ENCODE results near the gene SRSF11.

SRSF11 gene

GRCh38 chr1:70222716-70223235 lies 1.6 kb downstream of the SRSF11 start:
- no peak for DNase-seq (ENCODE audit: low read depth)

- DNase-seq (ENCODE audit: low read depth) = no peak
Measured at GRCh38 chr1:70224954-70225353, 3.8 kb downstream of the SRSF11 start.

- peak; percentile 23 for DNase-seq (ENCODE audit: low read depth)
Measured at GRCh38 chr1:70227439-70227838, 6.3 kb downstream of the SRSF11 start.

GRCh38 chr1:70228670-70229069 lies 7.5 kb downstream of the SRSF11 start:
- DNase-seq (ENCODE audit: low read depth) = no peak

GRCh38 chr1:70231475-70231874 lies 10.3 kb downstream of the SRSF11 start:
- DNase-seq (ENCODE audit: low read depth) = no peak

GRCh38 chr1:70234733-70235132 lies 13.6 kb downstream of the SRSF11 start:
- no peak for DNase-seq (ENCODE audit: low read depth)

GRCh38 chr1:70239940-70240339 lies 18.8 kb downstream of the SRSF11 start:
- DNase-seq (ENCODE audit: low read depth) = no peak

GRCh38 chr1:70247122-70247521 lies 25.9 kb downstream of the SRSF11 start:
- no peak for DNase-seq (ENCODE audit: low read depth)

GRCh38 chr1:70247768-70248167 lies 26.6 kb downstream of the SRSF11 start:
- DNase-seq (ENCODE audit: low read depth) = no peak

- no peak for DNase-seq (ENCODE audit: low read depth)
Measured at GRCh38 chr1:70248729-70249128, 27.5 kb downstream of the SRSF11 start.

- DNase-seq (ENCODE audit: low read depth) = no peak
Measured at GRCh38 chr1:70256664-70257063, 35.5 kb downstream of the SRSF11 start.

- no peak for DNase-seq (ENCODE audit: low read depth)
Measured at GRCh38 chr1:70264839-70265238, 43.7 kb downstream of the SRSF11 start.

- DNase-seq (ENCODE audit: low read depth) = no peak
Measured at GRCh38 chr1:70265946-70266345, 44.8 kb downstream of the SRSF11 start.

GRCh38 chr1:70277875-70278274 lies 56.7 kb downstream of the SRSF11 start:
- no peak for DNase-seq (ENCODE audit: low read depth)

GRCh38 chr1:70278710-70279109 lies 57.5 kb downstream of the SRSF11 start:
- DNase-seq (ENCODE audit: low read depth) = no peak

- DNase-seq (ENCODE audit: low read depth) = no peak
Measured at GRCh38 chr1:70284366-70284765, 63.2 kb downstream of the SRSF11 start.

- DNase-seq (ENCODE audit: low read depth) = no peak
Measured at GRCh38 chr1:70286453-70286852, 65.3 kb downstream of the SRSF11 start.

- DNase-seq (ENCODE audit: low read depth) = peak; percentile 33
Measured at GRCh38 chr1:70288166-70288565, 67.0 kb downstream of the SRSF11 start.

- DNase-seq (ENCODE audit: low read depth) = peak; percentile 1
Measured at GRCh38 chr1:70290218-70290617, 69.0 kb downstream of the SRSF11 start.

GRCh38 chr1:70293186-70293843 lies 72.1 kb downstream of the SRSF11 start:
- no peak for DNase-seq (ENCODE audit: low read depth)

GRCh38 chr1:70295749-70296148 lies 74.6 kb downstream of the SRSF11 start:
- DNase-seq (ENCODE audit: low read depth) = no peak

- no peak for DNase-seq (ENCODE audit: low read depth)
Measured at GRCh38 chr1:70299472-70299871, 78.3 kb downstream of the SRSF11 start.
